Pancreas (tissue), 10 donors: Measurements from ENCODE around the gene RAPGEF4. TPM values are rescaled to one million over a fixed set of nuclear protein-coding genes. Genes with fewer than 3 reads are reported as not detected.
"Not testable (repeated sequence)": the region's sequence is repeated elsewhere in the genome, so short reads cannot be mapped to it uniquely, and the experiment has no call there.

ENCODE experiments used
- ATAC-seq, 4 donors: fragments of 200-7000 bp; cut with Tn5 transposase; one replicate each; pipeline versions ENCODE4 v1.8.0 to v1.9.1; 2020; ENCODE audit warnings: mild to moderate bottlenecking in 4 of 4, moderate library complexity in 4 of 4
- DNase-seq, 6 donors: peaks; one replicate each; pipeline ENCODE4 v3.0.0-alpha.2; 2020
- FAIRE-seq: peaks from 2 replicates; lab custom pipeline; 2012; peaks lifted over from hg19 to GRCh38; lab: Jason Lieb, UNC
- H3K27ac ChIP-seq, 4 donors: fragments of 200-600 bp; sonication (generic); 1 replicate in 3 of 4; 2 replicates in 1 of 4; pipeline versions ENCODE4 v1.5.0 to v1.8.0; 2020
- H3K27me3 ChIP-seq, 4 donors: fragments of 200-600 bp; one replicate each; pipeline ENCODE4 v1.8.0; 2021
- H3K36me3 ChIP-seq, 3 donors: fragments of 200-600 bp; sonication (generic) in 1 of 3; one replicate each; pipeline versions ENCODE4 v1.5.0 to v1.8.0; 2020 to 2021
- H3K4me1 ChIP-seq, 3 donors: fragments of 200-600 bp; one replicate each; pipeline ENCODE4 v1.8.0; 2021
- H3K4me3 ChIP-seq, 4 donors: fragments of 200-600 bp; sonication (generic) in 2 of 4; one replicate each; pipeline versions ENCODE4 v1.5.0 to v1.8.0; 2020 to 2021
- H3K9me3 ChIP-seq, 4 donors: fragments of 200-600 bp; one replicate each; pipeline ENCODE4 v1.8.0; 2021
- CTCF ChIP-seq, 4 donors: fragments of 200-600 bp; sonication (generic) in 3 of 4; IDR thresholded peaks; one replicate each; pipeline versions ENCODE4 v1.5.0 to v1.8.0; 2021; ENCODE audit warnings: antibody characterized with exemption in 4 of 4
- WGBS, 2 donors: extraction: QIAGEN DNeasy Blood & Tissue Kit; methylation state at CpG; one replicate each; pipeline ENCODE4 v1.1.7; 2013; 5-methylcytosine and 5-hydroxymethylcytosine counted together
- intact Hi-C, 3 donors: fragments of 100-400 bp; cut with DNase I; formaldehyde crosslinking; loops; one replicate each; pipeline versions ENCODE4 v1.11.1 to v1.14.2; 2022
- polyA plus RNA-seq, 2 donors: library from polyadenylated mRNA; stranded (reverse); fragments of 200-250 nt; gene quantifications; one replicate each; pipeline ENCODE4 v1.2.3, GENCODE V29; 2013
- total RNA-seq, 6 donors: library from RNA; stranded (reverse); fragmentation: NEBNext Ultra II Directional in 4 of 6; extraction: Animal tissue kit (Norgen Biotek cat#: 25700) in 4 of 6; gene quantifications; one replicate each; pipeline versions ENCODE4 v1.2.1 to v1.2.4, GENCODE V29; 2021 to 2023
- donor health status: healthy with polysubstance abuse.
- donor health status: DM: no; HTN: no; CAD: no; lungs with moderate emphysema.
- donor health status: DM: no; HTN: no; CAD: no.
- donor health status: control.
- donor health status: control.
- donor health status: Bipolar disorder and iron deficiency.
- donor health status: DM: yes; HTN: yes; CAD: no.
- donor health status: DM: no; HTN: no; CAD: no.
- donor health status: DM: no; HTN: no; CAD: no.
- donor health status: DM: yes; HTN: yes; CAD: no.

RAPGEF4 gene
- total and polyA plus RNA-seq, 8 donors, result 2.1 to 9.0 (median 5.1) TPM

GRCh38 chr2:173037245-173038120 is 301.8 kb downstream of the RAPGEF4 start:
- Histone ChIP-seq H3K4me3 (no peak overlapping the region), H3K9me3 (no peaks in the 10 kb centered on the region), H3K4me1 (peaks cover 13 to 28% (median 14%) of the 10 kb centered on the region in 3 donors), H3K36me3 (no peaks in the 10 kb centered on the region), H3K27me3 (no peaks in the 10 kb centered on the region), H3K27ac (peak overlapping the region in 2 of 4 donors; percentile 0 to 28)
- 17 to 27% methylated on average over 12 of the region's 12 CpGs for WGBS, 2 donors
- no peak for FAIRE-seq
- intact Hi-C loops, result no loop called here
- peak; percentile 86 to 92 (median 91) for ATAC-seq
- peak in 3 of 6 donors; percentile 31 to 44 (median 34) for DNase-seq
- TF ChIP-seq CTCF (IDR thresholded peaks at IDR 0.05), result no peak

- intact Hi-C loops, H3K4me3 ChIP-seq, H3K27me3 ChIP-seq, H3K27ac ChIP-seq, H3K36me3 ChIP-seq, FAIRE-seq, H3K9me3 ChIP-seq, DNase-seq: not testable (repeated sequence)
- peak in 2 of 4 donors; percentile 10 to 14 for ATAC-seq
- WGBS, 2 donors, result 45 to 48% methylated on average over 2 of the region's 2 CpGs
- peaks cover 13 to 28% (median 14%) of the 10 kb centered on the region in 3 donors for H3K4me1 ChIP-seq
Observed at GRCh38 chr2:173038257-173038656, 302.6 kb downstream of the RAPGEF4 start.

- no peaks in the 10 kb centered on the region for H3K27me3 ChIP-seq
- no peak overlapping the region for H3K4me3 ChIP-seq
- intact Hi-C loops, result no loop called here
- FAIRE-seq, result no peak
- ATAC-seq, result no peak
- no peaks in the 10 kb centered on the region for H3K9me3 ChIP-seq
- DNase-seq, result no peak
- H3K4me1 ChIP-seq, result peaks cover 13 to 32% (median 14%) of the 10 kb centered on the region in 3 donors
- no peak for TF ChIP-seq CTCF (IDR thresholded peaks at IDR 0.05)
- H3K27ac ChIP-seq, result no peak overlapping the region
- no peaks in the 10 kb centered on the region for H3K36me3 ChIP-seq
Observed at GRCh38 chr2:173040729-173041128, 305.1 kb downstream of the RAPGEF4 start.

GRCh38 chr2:173043476-173043875 is 307.8 kb downstream of the RAPGEF4 start:
- Histone ChIP-seq H3K36me3 (no peaks in the 10 kb centered on the region), H3K4me3 (no peak overlapping the region), H3K27me3 (no peaks in the 10 kb centered on the region), H3K4me1 (peaks cover 0 to 17% (median 0%) of the 10 kb centered on the region in 3 donors), H3K9me3 (no peaks in the 10 kb centered on the region), H3K27ac (no peak overlapping the region)
- WGBS, 2 donors, result 91 to 95% methylated on average over 8 of the region's 8 CpGs
- peak in 3 of 4 donors; percentile 49 to 91 (median 78) for ATAC-seq
- peak in 1 of 6 donors; percentile 50 for DNase-seq
- no peak for TF ChIP-seq CTCF (IDR thresholded peaks at IDR 0.05)
- no peak for FAIRE-seq
- intact Hi-C loops, result no loop called here

GRCh38 chr2:173043897-173044519 is 308.4 kb downstream of the RAPGEF4 start:
- TF ChIP-seq CTCF (IDR thresholded peaks at IDR 0.05), result no peak
- DNase-seq (no peak), ATAC-seq (no peak), FAIRE-seq (no peak)
- H3K27me3 ChIP-seq, result no peaks in the 10 kb centered on the region
- H3K27ac ChIP-seq, result no peak overlapping the region
- intact Hi-C loops, result no loop called here
- H3K4me1 ChIP-seq, result peaks cover 2 to 16% (median 4%) of the 10 kb centered on the region in 3 donors
- 97% methylated on average over 13 of the region's 13 CpGs for WGBS, 2 donors
- no peaks in the 10 kb centered on the region for H3K36me3 ChIP-seq
- H3K4me3 ChIP-seq, result no peak overlapping the region
- H3K9me3 ChIP-seq, result no peaks in the 10 kb centered on the region
